Measurements from ENCODE around the gene P4HB. TPM values are rescaled to one million over a fixed set of nuclear protein-coding genes. Genes with fewer than 3 reads are reported as not detected.

Gene P4HB
- total RNA-seq, 1 donor from 2014 or later = 462 TPM

- H3K36me3 ChIP-seq = no peaks in the 10 kb centered on the region
- ATAC-seq (no peak), DNase-seq (no peak)
- H3K9me3 ChIP-seq = no peaks in the 10 kb centered on the region
- no peak for TF ChIP-seq CTCF (IDR thresholded peaks at IDR 0.05)
- H3K4me1 ChIP-seq = peaks cover 12% of the 10 kb centered on the region
- intact Hi-C loops (cut with DNase I) = no loop called here
- no peaks in the 10 kb centered on the region for H3K27me3 ChIP-seq
- no peak overlapping the region for H3K4me3 ChIP-seq
- H3K27ac ChIP-seq = peak overlapping the region; percentile 85
Observed at GRCh38 chr17:81822312-81822637, 38.1 kb downstream of the P4HB start.

DNA sequence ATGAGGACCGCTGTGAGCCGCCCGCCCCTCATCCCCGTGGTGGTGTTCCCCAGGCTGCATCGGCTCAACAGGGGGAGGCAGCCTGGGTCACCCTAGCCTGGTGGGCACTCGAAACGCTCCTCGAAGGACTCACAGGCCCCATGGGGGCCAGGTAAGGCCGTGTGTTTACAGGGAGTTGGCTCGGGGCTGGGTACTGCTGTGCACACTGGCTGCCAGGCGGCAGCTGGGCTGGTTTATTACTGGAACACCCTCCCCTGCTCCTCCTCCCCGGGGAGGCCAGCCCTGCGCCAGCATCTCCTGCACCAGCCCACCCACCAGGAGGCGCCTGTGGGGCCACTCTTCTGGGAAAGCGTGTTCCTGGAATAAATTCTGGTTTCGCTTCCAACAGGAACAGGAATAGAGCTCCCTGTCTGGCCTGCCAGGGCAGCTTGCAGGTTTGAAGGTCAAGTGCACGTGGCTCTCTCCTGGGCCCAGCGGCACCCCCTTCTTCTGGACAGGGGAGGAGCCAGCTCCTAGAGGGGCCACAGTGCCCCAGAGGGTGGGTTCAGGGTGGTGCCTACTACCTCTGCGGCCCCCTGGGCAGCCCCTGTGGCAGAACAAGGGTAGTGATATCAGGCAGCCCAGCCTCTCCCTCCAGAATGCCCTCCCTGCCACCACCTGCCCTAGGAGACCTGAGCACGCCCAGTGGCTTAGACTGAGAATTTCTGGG lies 38.6 kb downstream of the P4HB start:
- H3K27ac ChIP-seq = peak overlapping the region; percentile 85
- H3K36me3 ChIP-seq = no peaks in the 10 kb centered on the region
- no peak overlapping the region for H3K4me3 ChIP-seq
- TF ChIP-seq CTCF (IDR thresholded peaks at IDR 0.05) = peak; percentile 66
- peak; percentile 94 for DNase-seq
- peak; percentile 94 for ATAC-seq
- intact Hi-C loops (cut with DNase I) = no loop called here
- H3K9me3 ChIP-seq = no peaks in the 10 kb centered on the region
- peaks cover 12% of the 10 kb centered on the region for H3K4me1 ChIP-seq
- H3K27me3 ChIP-seq = no peaks in the 10 kb centered on the region

DNA sequence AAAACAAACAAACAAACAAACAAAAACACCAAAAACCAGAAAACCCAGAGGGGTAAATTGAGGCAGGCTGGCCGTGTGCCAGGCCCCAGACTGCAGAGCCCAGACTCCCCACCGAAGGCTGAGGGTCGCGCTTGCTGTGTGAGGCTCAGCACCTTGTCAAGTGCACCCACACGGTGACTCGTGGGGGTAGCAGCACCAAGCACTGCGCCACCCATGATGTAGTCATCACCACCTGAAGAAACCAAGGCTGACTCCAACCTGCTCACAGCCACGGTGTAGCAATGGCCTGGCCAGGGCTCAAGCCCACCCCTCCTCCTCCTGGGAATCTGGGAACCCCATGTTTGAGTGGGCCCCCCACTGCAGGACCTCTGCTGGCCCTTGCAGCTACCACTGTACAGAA lies 39.2 kb downstream of the P4HB start:
- H3K27ac ChIP-seq = peak overlapping the region; percentile 27
- ATAC-seq (no peak), DNase-seq (no peak)
- no peaks in the 10 kb centered on the region for H3K27me3 ChIP-seq
- no peak overlapping the region for H3K4me3 ChIP-seq
- H3K4me1 ChIP-seq = peaks cover 12% of the 10 kb centered on the region
- no peaks in the 10 kb centered on the region for H3K9me3 ChIP-seq
- intact Hi-C loops (cut with DNase I) = no loop called here
- H3K36me3 ChIP-seq = no peaks in the 10 kb centered on the region
- no peak for TF ChIP-seq CTCF (IDR thresholded peaks at IDR 0.05)

- DNase-seq (no peak), ATAC-seq (no peak)
- H3K9me3 ChIP-seq = no peaks in the 10 kb centered on the region
- H3K27me3 ChIP-seq = no peaks in the 10 kb centered on the region
- intact Hi-C loops (cut with DNase I) = no loop called here
- no peak for TF ChIP-seq CTCF (IDR thresholded peaks at IDR 0.05)
- H3K4me1 ChIP-seq = peaks cover 12% of the 10 kb centered on the region
- no peaks in the 10 kb centered on the region for H3K36me3 ChIP-seq
- H3K4me3 ChIP-seq = no peak overlapping the region
- H3K27ac ChIP-seq = no peak overlapping the region
Observed at GRCh38 chr17:81819708-81820107, 40.6 kb downstream of the P4HB start.

- Histone ChIP-seq H3K4me1 (peaks cover 12% of the 10 kb centered on the region), H3K27me3 (no peaks in the 10 kb centered on the region), H3K27ac (no peak overlapping the region), H3K9me3 (no peaks in the 10 kb centered on the region), H3K4me3 (no peak overlapping the region), H3K36me3 (no peaks in the 10 kb centered on the region)
- TF ChIP-seq CTCF (IDR thresholded peaks at IDR 0.05) = no peak
- intact Hi-C loops (cut with DNase I) = no loop called here
- ATAC-seq (no peak), DNase-seq (no peak)
Observed at GRCh38 chr17:81817758-81818147, 42.6 kb downstream of the P4HB start.

DNA sequence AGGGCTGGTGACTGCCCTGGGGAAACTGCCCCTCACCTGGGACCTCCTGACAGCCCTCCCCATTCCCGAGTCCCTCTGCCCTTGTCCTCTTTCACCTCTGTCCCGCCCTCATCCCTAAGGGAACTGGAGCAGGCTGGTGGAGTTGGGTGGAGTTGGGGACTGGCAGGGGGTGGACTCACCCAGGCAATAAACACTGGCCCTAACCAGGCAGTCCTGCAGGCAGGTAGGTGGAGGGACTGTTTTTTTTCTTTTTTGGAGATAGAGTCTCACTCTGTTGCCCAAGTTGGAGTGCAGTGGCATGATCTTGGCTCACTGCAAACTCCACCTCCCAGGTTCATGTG lies 44.7 kb downstream of the P4HB start:
- DNase-seq (no peak), ATAC-seq (peak; percentile 7)
- Histone ChIP-seq H3K9me3 (no peaks in the 10 kb centered on the region), H3K4me3 (no peak overlapping the region), H3K27ac (no peak overlapping the region), H3K4me1 (no peaks in the 10 kb centered on the region), H3K27me3 (peaks cover 14% of the 10 kb centered on the region), H3K36me3 (no peaks in the 10 kb centered on the region)
- intact Hi-C loops (cut with DNase I) = no loop called here
- no peak for TF ChIP-seq CTCF (IDR thresholded peaks at IDR 0.05)
